Cortex of kidney (tissue), 1 donor: Measurements from ENCODE around the gene PRDX5.

Source experiments
- DNase-seq: peaks from one replicate; lab custom pipeline; 2025; lab: John Stamatoyannopoulos, UW

The PRDX5 gene

GRCh38 chr11:64324692-64325469 is 7.0 kb downstream of the PRDX5 start:
- DNase-seq: no peak

GRCh38 chr11:64327375-64327774 is 9.5 kb downstream of the PRDX5 start:
- DNase-seq: no peak

GRCh38 chr11:64327993-64328392 is 10.1 kb downstream of the PRDX5 start:
- DNase-seq: no peak

GRCh38 chr11:64330888-64331287 is 13.0 kb downstream of the PRDX5 start:
- no peak for DNase-seq

- DNase-seq: no peak
Observed at GRCh38 chr11:64331569-64332371, 13.8 kb downstream of the PRDX5 start.

GRCh38 chr11:64333556-64333955 is 15.6 kb downstream of the PRDX5 start:
- DNase-seq: no peak

- DNase-seq: no peak
Observed at GRCh38 chr11:64334764-64335735, 17.1 kb downstream of the PRDX5 start.

GRCh38 chr11:64337538-64338249 is 19.8 kb downstream of the PRDX5 start:
- no peak for DNase-seq

- DNase-seq: no peak
Observed at GRCh38 chr11:64338716-64339115, 20.8 kb downstream of the PRDX5 start.

GRCh38 chr11:64339286-64339685 is 21.4 kb downstream of the PRDX5 start:
- no peak for DNase-seq

- no peak for DNase-seq
Observed at GRCh38 chr11:64339754-64340408, 22.0 kb downstream of the PRDX5 start, which contains the start of gene CCDC88B. Gene CCDC88B (plus strand): TSS chr11:64340204. CDS start chr11:64340267, 63 bp downstream.

- no peak for DNase-seq
Observed at GRCh38 chr11:64340671-64341335, 22.9 kb downstream of the PRDX5 start.

- DNase-seq: no peak
Observed at GRCh38 chr11:64341429-64341828, 23.5 kb downstream of the PRDX5 start.

GRCh38 chr11:64341851-64342791 is 24.2 kb downstream of the PRDX5 start:
- DNase-seq: no peak

GRCh38 chr11:64342869-64343745 is 25.2 kb downstream of the PRDX5 start:
- no peak for DNase-seq

- DNase-seq: no peak
Observed at GRCh38 chr11:64343767-64344559, 26.0 kb downstream of the PRDX5 start.

GRCh38 chr11:64344787-64345186 is 26.9 kb downstream of the PRDX5 start:
- DNase-seq: no peak
